KMS-11 (cell line): ENCODE data around the gene NSUN6.

ENCODE experiments used
- H2AFZ ChIP-seq: fragments of 200-600 bp; sonication (generic); 2 replicates; pipeline ENCODE4 v1.6.1; 2016; ENCODE audit warnings: antibody characterized with exemption, mixed run types, low read depth
- H3K27ac ChIP-seq: fragments of 200-600 bp; sonication (generic); 2 replicates; pipeline ENCODE4 v1.6.1; 2016; ENCODE audit warnings: mild to moderate bottlenecking, mixed run types
- H3K27me3 ChIP-seq: fragments of 200-600 bp; sonication (generic); 2 replicates; pipeline ENCODE4 v1.6.1; 2017; ENCODE audit warnings: mild to moderate bottlenecking, low read depth, mixed run types, moderate library complexity; ENCODE audit not compliant: insufficient read depth
- H3K36me3 ChIP-seq: fragments of 200-600 bp; sonication (generic); 2 replicates; pipeline ENCODE4 v1.6.1; 2017; ENCODE audit warnings: mild to moderate bottlenecking, mixed run types; ENCODE audit not compliant: insufficient read depth
- H3K4me1 ChIP-seq: fragments of 200-600 bp; sonication (generic); 2 replicates; pipeline ENCODE4 v1.6.1; 2016; ENCODE audit warnings: mild to moderate bottlenecking, low read depth, mixed run types; ENCODE audit not compliant: poor library complexity, severe bottlenecking
- H3K4me2 ChIP-seq: fragments of 200-600 bp; sonication (generic); 2 replicates; pipeline ENCODE4 v1.7.0; 2016; ENCODE audit warnings: mild to moderate bottlenecking, mixed run types
- H3K4me3 ChIP-seq: fragments of 200-600 bp; sonication (generic); IDR thresholded peaks from 2 replicates; pipeline ENCODE4 v1.6.1; 2017; ENCODE audit warnings: low read depth, low read length, mixed read lengths; ENCODE audit not compliant: insufficient read depth
- H3K79me2 ChIP-seq: fragments of 200-600 bp; sonication (generic); 2 replicates; pipeline ENCODE4 v1.6.1; 2016; ENCODE audit warnings: low read depth, mixed run types; ENCODE audit not compliant: insufficient read depth
- H3K9ac ChIP-seq: fragments of 200-600 bp; sonication (generic); 2 replicates; pipeline ENCODE4 v1.6.1; 2016; ENCODE audit warnings: mild to moderate bottlenecking, mixed run types
- H4K20me1 ChIP-seq: fragments of 200-600 bp; sonication (generic); 2 replicates; pipeline ENCODE4 v1.6.1; 2016; ENCODE audit warnings: mild to moderate bottlenecking, mixed run types; ENCODE audit not compliant: insufficient read depth
- CTCF ChIP-seq: fragments of 200-600 bp; sonication (generic); conservative IDR thresholded peaks from 2 replicates; pipeline ENCODE4 v1.6.1; 2017; ENCODE audit warnings: low read depth, mild to moderate bottlenecking, antibody characterized with exemption, low read length, moderate library complexity, mixed read lengths

Gene NSUN6

GRCh38 chr10:18684416-18684815 is 33.0 kb upstream of the NSUN6 start:
- H3K27me3 ChIP-seq, result no peaks in the 10 kb centered on the region
- H2AFZ ChIP-seq, result no peak overlapping the region
- no peaks in the 10 kb centered on the region for H3K4me1 ChIP-seq
- H3K27ac ChIP-seq, result no peak overlapping the region
- no peak for TF ChIP-seq CTCF
- H3K9ac ChIP-seq, result no peak overlapping the region
- no peak overlapping the region for H3K4me3 ChIP-seq
- no peak overlapping the region for H3K4me2 ChIP-seq
- H3K79me2 ChIP-seq, result no peaks in the 10 kb centered on the region
- no peaks in the 10 kb centered on the region for H3K36me3 ChIP-seq
- H4K20me1 ChIP-seq, result no peaks in the 10 kb centered on the region

GRCh38 chr10:18683427-18683826 is 32.0 kb upstream of the NSUN6 start:
- no peaks in the 10 kb centered on the region for H3K36me3 ChIP-seq
- H3K27ac ChIP-seq, result no peak overlapping the region
- no peak for TF ChIP-seq CTCF
- H3K9ac ChIP-seq, result no peak overlapping the region
- H4K20me1 ChIP-seq, result no peaks in the 10 kb centered on the region
- H3K4me1 ChIP-seq, result no peaks in the 10 kb centered on the region
- no peak overlapping the region for H2AFZ ChIP-seq
- H3K4me3 ChIP-seq, result no peak overlapping the region
- no peaks in the 10 kb centered on the region for H3K27me3 ChIP-seq
- H3K4me2 ChIP-seq, result no peak overlapping the region
- no peaks in the 10 kb centered on the region for H3K79me2 ChIP-seq

GRCh38 chr10:18681971-18682411 is 30.6 kb upstream of the NSUN6 start:
- Histone ChIP-seq H3K27me3 (no peaks in the 10 kb centered on the region), H3K79me2 (no peaks in the 10 kb centered on the region), H3K9ac (no peak overlapping the region), H3K4me3 (no peak overlapping the region), H2AFZ (no peak overlapping the region), H3K36me3 (no peaks in the 10 kb centered on the region), H3K4me1 (no peaks in the 10 kb centered on the region), H4K20me1 (no peaks in the 10 kb centered on the region), H3K27ac (no peak overlapping the region), H3K4me2 (no peak overlapping the region)
- TF ChIP-seq CTCF, result no peak

- Histone ChIP-seq H3K4me1 (no peaks in the 10 kb centered on the region), H3K4me3 (no peak overlapping the region), H4K20me1 (no peaks in the 10 kb centered on the region), H3K27ac (no peak overlapping the region), H3K27me3 (no peaks in the 10 kb centered on the region), H2AFZ (no peak overlapping the region), H3K36me3 (no peaks in the 10 kb centered on the region), H3K4me2 (no peak overlapping the region), H3K9ac (no peak overlapping the region), H3K79me2 (no peaks in the 10 kb centered on the region)
- no peak for TF ChIP-seq CTCF
These were observed 30.0 kb upstream of the NSUN6 start for GRCh38 chr10:18681366-18681765.
